Heart right ventricle (tissue), 16 donors: ENCODE measurements around the gene AP1S2. TPM values are rescaled to one million over a fixed set of nuclear protein-coding genes. Genes with fewer than 3 reads are reported as not detected.
A peak's percentile ranks its signal among the peaks of the same experiment; 100 is the strongest.

Experiments used
- ATAC-seq, 8 donors: fragments of 200-7000 bp; cut with Tn5 transposase; one replicate each; pipeline ENCODE4 v1.9.1; 2020; ENCODE audit warnings: mild to moderate bottlenecking in 8 of 8, moderate library complexity in 8 of 8, moderate number of reproducible peaks in 1 of 8
- DNase-seq, 2 donors: peaks; one replicate each; pipeline ENCODE4 v3.0.0-alpha.2; 2020
- H3K27ac ChIP-seq, 10 donors: fragments of 200-600 bp; sonication (generic) in 2 of 10; one replicate each; pipeline versions ENCODE4 v1.5.0 to v1.8.0; 2020 to 2022; ENCODE audit warnings: mild to moderate bottlenecking in 3 of 10
- H3K27me3 ChIP-seq, 7 donors: fragments of 200-600 bp; one replicate each; pipeline ENCODE4 v1.8.0; 2021 to 2022; ENCODE audit warnings: mild to moderate bottlenecking in 2 of 7
- H3K36me3 ChIP-seq, 9 donors: fragments of 200-600 bp; sonication (generic) in 1 of 9; one replicate each; pipeline versions ENCODE4 v1.5.0 to v1.8.0; 2020 to 2022; ENCODE audit warnings: mild to moderate bottlenecking in 2 of 9
- H3K4me1 ChIP-seq, 9 donors: fragments of 200-600 bp; sonication (generic) in 1 of 9; one replicate each; pipeline versions ENCODE4 v1.5.0 to v1.8.0; 2020 to 2022; ENCODE audit warnings: mild to moderate bottlenecking in 4 of 9
- H3K4me3 ChIP-seq, 10 donors: fragments of 200-600 bp; sonication (generic) in 2 of 10; one replicate each; pipeline versions ENCODE4 v1.5.0 to v1.8.0; 2020 to 2022; ENCODE audit warnings: mild to moderate bottlenecking in 7 of 10, moderate library complexity in 2 of 10
- H3K9me3 ChIP-seq, 11 donors: fragments of 200-600 bp in 10 of 11; sonication (generic) in 2 of 11; one replicate each; pipeline versions ENCODE4 v1.5.0 to v1.8.0; 2013 to 2022; ENCODE audit warnings: mild to moderate bottlenecking in 2 of 11, control low read depth in 1 of 11, moderate library complexity in 1 of 11
- CTCF ChIP-seq, 9 donors: fragments of 200-600 bp; sonication (generic) in 2 of 9; IDR thresholded peaks; one replicate each; pipeline versions ENCODE4 v1.5.0 to v1.8.0; 2021 to 2022; ENCODE audit warnings: antibody characterized with exemption in 9 of 9, mild to moderate bottlenecking in 5 of 9, moderate library complexity in 1 of 9
- WGBS, 2 donors: extraction: QIAGEN DNeasy Blood & Tissue Kit; methylation state at CpG; one replicate each; pipeline ENCODE4 v1.1.7; 2013; ENCODE audit warnings: inconsistent platforms in 1 of 2; 5-methylcytosine and 5-hydroxymethylcytosine counted together
- intact Hi-C, 10 donors: fragments of 100-400 bp; cut with DNase I; formaldehyde crosslinking; loops; one replicate each; pipeline versions ENCODE4 v1.11.1 to v1.14.2; 2022
- polyA plus RNA-seq, 2 donors: library from polyadenylated mRNA; stranded (reverse); fragments of 200-250 nt; gene quantifications; one replicate each; pipeline ENCODE4 v1.2.3, GENCODE V29; 2013
- total RNA-seq, 10 donors: library from RNA; stranded (reverse); fragmentation: NEBNext Ultra II Directional in 3 of 10; extraction: Animal tissue kit (Norgen Biotek cat#: 25700) in 3 of 10; gene quantifications; one replicate each; pipeline versions ENCODE4 v1.2.1 to v1.2.4, GENCODE V29; 2021 to 2023
- donor health status: Arrhythmogenic right ventricular cardiomyopathy.
- donor health status: ischemic (EF 13 %, LVEDD 7.1; RV severe dilation, severe dysfunction).
- donor health status: healthy with polysubstance abuse.
- donor health status: DM: no; HTN: yes; CAD: no.
- donor health status: DM: no; HTN: no; CAD: no.
- donor health status: ischemic (EF 25% LVEDD 6.9; RV normal size, moderate dysfunction).
- donor health status: ischemic (EF 25% LVEDD 5.7; RV mildly dilated, moderate dysfunction).
- donor health status: healthy.
- donor health status: DM: yes; HTN: yes; CAD: no.
- donor health status: Ischemic cardiomyopathy.
- donor health status: ischemic (EF 35%, LVEDD 5.7; RV mildly dilated, moderate dysfunction).
- donor health status: nonischemic (EF 11% LVEDD 7.7; RV severe dilation, severe dysfunction).
- donor health status: DM: yes; HTN: yes; CAD: no.
- donor health status: PGD.
- donor health status: ischemic (EF 29% LVEDD 5.4; RV normal size, mild dysfunction).
- donor health status: nonischemic (EF 23%, LVEDD 6.1; RV moderate dilation, normal function).

The AP1S2 gene
- total and polyA plus RNA-seq, 12 donors, result 47.4 to 191 (median 124) TPM

GRCh38 chrX:15870310-15870709, 15.7 kb upstream of the AP1S2 start:
- Histone ChIP-seq H3K36me3 (no peaks in the 10 kb centered on the region), H3K27me3 (peaks cover 0 to 92% (median 0%) of the 10 kb centered on the region in 7 donors), H3K4me1 (no peaks in the 10 kb centered on the region), H3K4me3 (no peak overlapping the region), H3K9me3 (no peaks in the 10 kb centered on the region), H3K27ac (no peak overlapping the region)
- intact Hi-C loops, result no loop called here
- no peak for ATAC-seq
- DNase-seq, result no peak
- no peak for TF ChIP-seq CTCF (IDR thresholded peaks at IDR 0.05)
- WGBS, 2 donors, result 54 to 65% methylated on average over 4 of the region's 4 CpGs

- 98 to 100% methylated on average over 4 of the region's 4 CpGs for WGBS, 2 donors
Measured at GRCh38 chrX:15869695-15870094, 15.1 kb upstream of the AP1S2 start.

DNA sequence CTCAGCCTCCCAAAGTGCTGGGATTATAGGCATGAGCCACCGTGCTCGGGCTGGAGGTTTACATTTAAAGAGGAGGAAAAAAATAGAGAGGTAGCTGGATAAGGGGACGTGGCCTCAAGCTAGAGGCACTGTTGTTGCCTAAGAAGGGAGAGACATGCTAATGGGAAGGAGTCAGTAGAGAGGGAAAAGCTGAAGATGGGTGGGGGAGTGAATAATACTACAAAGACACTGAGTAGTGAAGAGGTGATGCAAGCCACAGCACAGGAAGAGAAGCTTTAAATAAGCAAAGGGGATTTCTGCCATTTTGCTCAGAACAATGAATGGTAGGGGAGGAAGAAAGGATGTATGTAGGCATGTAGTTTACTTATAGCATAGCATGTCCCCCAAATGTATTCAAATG, 11.5 kb upstream of the AP1S2 start:
- DNase-seq (no peak), ATAC-seq (no peak)
- Histone ChIP-seq H3K27me3 (peaks cover 0 to 93% (median 0%) of the 10 kb centered on the region in 7 donors), H3K9me3 (no peaks in the 10 kb centered on the region), H3K27ac (no peak overlapping the region), H3K4me1 (peaks cover 0 to 6% (median 0%) of the 10 kb centered on the region in 9 donors), H3K4me3 (no peak overlapping the region), H3K36me3 (no peaks in the 10 kb centered on the region)
- no peak for TF ChIP-seq CTCF (IDR thresholded peaks at IDR 0.05)
- intact Hi-C loops, result no loop called here
- 76 to 77% methylated on average over 3 of the region's 3 CpGs for WGBS, 2 donors

More at GRCh38 chrX:15869695-15870094, 15.1 kb upstream of the AP1S2 start:
- H3K27me3 ChIP-seq, result peaks cover 0 to 92% (median 0%) of the 10 kb centered on the region in 7 donors
- H3K36me3 ChIP-seq, result no peaks in the 10 kb centered on the region
- H3K9me3 ChIP-seq, result no peaks in the 10 kb centered on the region
- ATAC-seq (no peak), DNase-seq (no peak)
- no peak overlapping the region for H3K4me3 ChIP-seq
- no peak for TF ChIP-seq CTCF (IDR thresholded peaks at IDR 0.05)
- H3K4me1 ChIP-seq, result no peaks in the 10 kb centered on the region
- H3K27ac ChIP-seq, result no peak overlapping the region
- intact Hi-C loops, result no loop called here

DNA sequence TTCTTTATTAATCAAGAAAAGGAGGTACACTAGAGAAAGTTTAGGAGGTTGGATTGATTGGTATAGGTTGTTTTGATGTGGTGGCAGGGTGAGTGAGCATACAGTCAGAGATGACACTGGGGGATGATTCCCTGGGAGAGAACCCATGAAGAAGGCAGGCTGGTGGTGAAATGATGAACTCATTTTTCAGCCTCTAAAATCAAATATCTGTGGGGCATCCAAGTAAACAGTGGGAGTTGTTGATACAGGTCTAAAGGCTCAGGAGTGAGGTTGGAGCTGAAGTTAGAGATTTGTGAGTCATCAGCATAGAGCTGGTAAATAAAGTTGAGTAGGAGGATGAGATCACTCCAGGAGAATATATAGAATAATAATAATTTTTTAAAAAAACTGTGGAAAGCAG, 10.0 kb upstream of the AP1S2 start:
- no peak for TF ChIP-seq CTCF (IDR thresholded peaks at IDR 0.05)
- Histone ChIP-seq H3K4me3 (no peak overlapping the region), H3K36me3 (no peaks in the 10 kb centered on the region), H3K9me3 (no peaks in the 10 kb centered on the region), H3K27me3 (peaks cover 0 to 82% (median 0%) of the 10 kb centered on the region in 7 donors), H3K27ac (peak overlapping the region in 4 of 10 donors; percentile 39 to 65 (median 50)), H3K4me1 (peaks cover 0 to 6% (median 0%) of the 10 kb centered on the region in 9 donors)
- ATAC-seq (no peak), DNase-seq (no peak)
- intact Hi-C loops, result no loop called here
